Loucy (cell line): ENCODE measurements around the gene TENT4B.
A peak's percentile ranks its signal among the peaks of the same experiment; 100 is the strongest.

ENCODE experiments used
- H2AFZ ChIP-seq: fragments of 200-600 bp; sonication (generic); 2 replicates; pipeline ENCODE4 v1.6.0; 2016; ENCODE audit warnings: antibody characterized with exemption, mild to moderate bottlenecking, low read length, moderate library complexity
- H3F3A ChIP-seq: fragments of 200-600 bp; 2 replicates; pipeline ENCODE4 v1.6.0; 2016; ENCODE audit warnings: antibody characterized with exemption, low read depth, mild to moderate bottlenecking
- H3K27me3 ChIP-seq: fragments of 200-600 bp; sonication (generic); 2 replicates; pipeline ENCODE4 v1.6.1; 2014; ENCODE audit warnings: low read length, mild to moderate bottlenecking; ENCODE audit not compliant: insufficient read depth, poor library complexity, severe bottlenecking
- H3K36me3 ChIP-seq: fragments of 200-600 bp; sonication (generic); 2 replicates; pipeline ENCODE4 v1.6.1; 2016; ENCODE audit warnings: low read length; ENCODE audit not compliant: insufficient read depth
- H3K4me1 ChIP-seq: fragments of 200-600 bp; sonication (generic); 2 replicates; pipeline ENCODE4 v1.5.1; 2014; ENCODE audit warnings: low read length, mild to moderate bottlenecking; ENCODE audit not compliant: insufficient read depth, poor library complexity, severe bottlenecking
- H3K4me2 ChIP-seq: fragments of 200-600 bp; sonication (generic); 2 replicates; pipeline ENCODE4 v1.6.0; 2014; ENCODE audit warnings: antibody characterized with exemption, low read length, low read depth, mild to moderate bottlenecking; ENCODE audit not compliant: poor library complexity, severe bottlenecking
- H3K4me3 ChIP-seq: fragments of 200-600 bp; sonication (generic); 2 replicates; pipeline ENCODE4 v1.5.1; 2014; ENCODE audit warnings: low read length, mild to moderate bottlenecking, mixed read lengths; ENCODE audit not compliant: poor library complexity, severe bottlenecking
- H3K79me2 ChIP-seq: fragments of 200-600 bp; sonication (generic); 2 replicates; pipeline ENCODE4 v1.6.1; 2014; ENCODE audit warnings: low read length; ENCODE audit not compliant: insufficient read depth
- H3K9ac ChIP-seq: fragments of 200-600 bp; sonication (generic); 2 replicates; pipeline ENCODE4 v1.6.0; 2014; ENCODE audit warnings: mild to moderate bottlenecking, low read depth, low read length, moderate library complexity; ENCODE audit not compliant: poor library complexity, severe bottlenecking
- H3K9me2 ChIP-seq: fragments of 200-600 bp; sonication (generic); replicated peaks from 2 replicates; pipeline ENCODE4 v1.6.1; 2016; ENCODE audit warnings: low read depth, low read length, mixed read lengths
- H3K9me3 ChIP-seq: fragments of 200-600 bp; sonication (generic); 2 replicates; pipeline ENCODE4 v1.6.1; 2014; ENCODE audit warnings: mild to moderate bottlenecking, antibody characterized with exemption, low read length, low read depth; ENCODE audit not compliant: insufficient read depth
- H4K20me1 ChIP-seq: fragments of 200-600 bp; sonication (generic); 2 replicates; pipeline ENCODE4 v1.6.0; 2014; ENCODE audit warnings: antibody characterized with exemption, low read length, mild to moderate bottlenecking; ENCODE audit not compliant: insufficient read depth, poor library complexity, severe bottlenecking
- CTCF ChIP-seq: fragments of 200-600 bp; sonication (generic); conservative IDR thresholded peaks from 2 replicates; pipeline ENCODE4 v1.5.1; 2014; ENCODE audit warnings: mild to moderate bottlenecking, antibody characterized with exemption, low read length
- EZH2phosphoT487 ChIP-seq: fragments of 200-600 bp; IDR thresholded peaks from 2 replicates; pipeline ENCODE4 v1.6.1; 2018; ENCODE audit warnings: antibody characterized with exemption, mild to moderate bottlenecking, moderate library complexity, borderline replicate concordance

Gene TENT4B

DNA sequence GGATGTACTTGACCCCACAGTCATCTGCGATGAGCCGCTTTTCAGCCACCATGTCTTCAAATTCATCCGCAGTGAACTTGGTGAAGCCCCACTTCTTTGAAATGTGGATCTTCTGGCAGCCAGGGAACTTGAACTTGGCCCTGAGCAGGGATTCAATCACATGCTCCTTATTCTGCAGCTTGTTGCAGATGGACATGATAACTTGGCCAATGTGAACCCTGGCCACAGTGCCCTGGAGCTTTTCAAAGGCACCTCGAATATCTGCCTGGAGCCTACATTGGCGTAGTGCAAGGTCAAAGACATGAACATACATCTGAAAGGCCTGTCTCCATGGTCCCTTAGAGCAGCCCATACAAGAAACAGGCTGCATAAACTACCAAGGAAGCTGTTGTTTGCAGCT is 1.8 kb upstream of the TENT4B start:
- peaks cover 27% of the 10 kb centered on the region for H3K79me2 ChIP-seq
- H3K9me3 ChIP-seq = no peaks in the 10 kb centered on the region
- H3K4me3 ChIP-seq = no peak overlapping the region
- no peak for TF ChIP-seq CTCF
- TF ChIP-seq EZH2phosphoT487 = no peak
- no peaks in the 10 kb centered on the region for H3F3A ChIP-seq
- no peaks in the 10 kb centered on the region for H3K9me2 ChIP-seq
- peaks cover 26% of the 10 kb centered on the region for H3K4me1 ChIP-seq
- H4K20me1 ChIP-seq = peaks cover 24% of the 10 kb centered on the region
- no peaks in the 10 kb centered on the region for H3K36me3 ChIP-seq
- peak overlapping the region; percentile 42; the same call in 1 of the 2 replicates for H2AFZ ChIP-seq
- no peak overlapping the region for H3K9ac ChIP-seq
- no peaks in the 10 kb centered on the region for H3K27me3 ChIP-seq
- H3K4me2 ChIP-seq = no peak overlapping the region

GRCh38 chr16:50151756-50152155 is 1.4 kb upstream of the TENT4B start:
- Histone ChIP-seq H3K27me3 (no peaks in the 10 kb centered on the region), H3F3A (no peaks in the 10 kb centered on the region), H4K20me1 (peaks cover 28% of the 10 kb centered on the region), H3K4me2 (peak overlapping the region; percentile 69), H3K4me1 (peaks cover 27% of the 10 kb centered on the region), H2AFZ (peak overlapping the region; percentile 95), H3K4me3 (peak overlapping the region; percentile 80), H3K36me3 (no peaks in the 10 kb centered on the region), H3K9me3 (no peaks in the 10 kb centered on the region), H3K79me2 (peaks cover 32% of the 10 kb centered on the region), H3K9me2 (no peaks in the 10 kb centered on the region), H3K9ac (peak overlapping the region; percentile 74)
- no peak for TF ChIP-seq CTCF
- TF ChIP-seq EZH2phosphoT487 = no peak

DNA sequence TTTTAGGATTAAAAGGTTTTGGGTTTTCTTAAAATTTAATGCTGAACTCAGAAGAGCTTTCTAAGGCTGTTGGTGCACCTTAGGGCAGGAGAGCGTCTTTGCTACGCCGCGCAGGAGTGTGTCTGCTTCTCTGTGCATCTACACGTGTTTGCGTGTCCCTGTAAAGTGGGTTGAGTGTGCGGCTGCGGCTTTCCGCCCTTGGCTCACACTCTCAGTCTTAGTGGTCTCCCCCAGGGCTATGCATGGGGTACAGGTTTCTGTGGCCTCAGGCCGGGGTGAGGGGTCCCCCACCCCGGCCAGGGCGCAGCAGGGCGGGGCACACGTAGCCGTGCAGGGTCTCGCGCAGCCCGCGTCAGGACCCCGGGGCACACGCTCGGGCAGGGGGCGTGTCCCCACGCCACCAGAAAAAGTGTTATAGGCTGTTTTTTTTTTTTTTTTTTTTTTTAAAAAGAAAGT is 727 bp upstream of the TENT4B start:
- TF ChIP-seq EZH2phosphoT487 (no peak), CTCF (no peak)
- Histone ChIP-seq H2AFZ (peak overlapping the region; percentile 95), H4K20me1 (peaks cover 34% of the 10 kb centered on the region), H3K9me3 (no peaks in the 10 kb centered on the region), H3K9me2 (no peaks in the 10 kb centered on the region), H3K79me2 (peaks cover 37% of the 10 kb centered on the region), H3F3A (no peaks in the 10 kb centered on the region), H3K4me3 (peak overlapping the region; percentile 80), H3K36me3 (no peaks in the 10 kb centered on the region), H3K27me3 (no peaks in the 10 kb centered on the region), H3K4me2 (peak overlapping the region; percentile 69), H3K4me1 (peaks cover 31% of the 10 kb centered on the region), H3K9ac (peak overlapping the region; percentile 74)
